Liver (tissue), 9 donors: Measurements from ENCODE around the gene TXNDC11. TPM values are rescaled to one million over a fixed set of nuclear protein-coding genes. Genes with fewer than 3 reads are reported as not detected.

Experiments used
- DNase-seq: peaks from one replicate; pipeline ENCODE4 v3.0.0-alpha.2; 2017; ENCODE audit warnings: low spot score
- H3K27ac ChIP-seq, 2 donors: one replicate each; pipeline ENCODE4 v1.7.0; 2013; ENCODE audit warnings: inconsistent platforms in 2 of 2, low read length in 2 of 2, control low read depth in 1 of 2, low read depth in 1 of 2, mild to moderate bottlenecking in 1 of 2
- H3K27me3 ChIP-seq, 4 donors: one replicate each; pipeline versions ENCODE4 v1.6.1 to v1.7.0; 2013; ENCODE audit warnings: low read length in 3 of 4, inconsistent platforms in 1 of 4, mild to moderate bottlenecking in 1 of 4, moderate library complexity in 1 of 4; ENCODE audit not compliant: control insufficient read depth in 4 of 4, insufficient read depth in 4 of 4
- H3K36me3 ChIP-seq, 4 donors: one replicate each; pipeline versions ENCODE4 v1.6.1 to v1.7.0; 2013; ENCODE audit warnings: low read length in 3 of 4, mild to moderate bottlenecking in 3 of 4, low read depth in 1 of 4, moderate library complexity in 1 of 4; ENCODE audit not compliant: control insufficient read depth in 4 of 4, insufficient read depth in 3 of 4
- H3K4me1 ChIP-seq, 4 donors: one replicate each; pipeline versions ENCODE4 v1.6.1 to v1.7.0; 2013; ENCODE audit warnings: low read length in 3 of 4, mild to moderate bottlenecking in 3 of 4, moderate library complexity in 1 of 4; ENCODE audit not compliant: control insufficient read depth in 4 of 4, insufficient read depth in 4 of 4
- H3K4me3 ChIP-seq, 3 donors: one replicate each; pipeline versions ENCODE4 v1.6.1 to v1.7.0; 2013; ENCODE audit warnings: low read length in 3 of 3, control low read depth in 1 of 3, low read depth in 1 of 3, mild to moderate bottlenecking in 1 of 3
- H3K9ac ChIP-seq, 2 donors: one replicate each; pipeline ENCODE4 v1.7.0; 2013; ENCODE audit warnings: low read length in 2 of 2, mild to moderate bottlenecking in 2 of 2, moderate library complexity in 2 of 2, control low read depth in 1 of 2, low read depth in 1 of 2
- H3K9me3 ChIP-seq, 4 donors: one replicate each; pipeline versions ENCODE4 v1.6.1 to v1.7.0; 2013; ENCODE audit warnings: low read length in 3 of 4; ENCODE audit not compliant: control insufficient read depth in 4 of 4
- ATF3 ChIP-seq: IDR thresholded peaks from 2 replicates; pipeline ENCODE4 v1.6.1; 2016; ENCODE audit warnings: antibody characterized with exemption
- CTCF ChIP-seq: fragments of 150-350 bp; IDR thresholded peaks from 2 replicates; pipeline ENCODE4 v1.5.1; 2017; ENCODE audit warnings: improper control_type of control experiment, low read depth, low read length; ENCODE audit not compliant: missing input control
- EGR1 ChIP-seq, 2 donors: IDR thresholded peaks; 2 replicates each; pipeline ENCODE4 v1.6.1; 2016 to 2018; ENCODE audit warnings: antibody characterized with exemption in 2 of 2, low read depth in 2 of 2
- FOXA1 ChIP-seq: IDR thresholded peaks from 2 replicates; pipeline ENCODE4 v1.6.1; 2016; ENCODE audit warnings: antibody characterized with exemption
- FOXA2 ChIP-seq: IDR thresholded peaks from 2 replicates; pipeline ENCODE4 v1.6.1; 2016; ENCODE audit warnings: antibody characterized with exemption
- GABPA ChIP-seq, 2 donors: IDR thresholded peaks in 1 of 2; conservative IDR thresholded peaks in 1 of 2; 2 replicates each; pipeline ENCODE4 v1.6.1; 2016; ENCODE audit warnings: antibody characterized with exemption in 2 of 2, mild to moderate bottlenecking in 1 of 2, moderate library complexity in 1 of 2
- HNF4A ChIP-seq, 2 donors: conservative IDR thresholded peaks; 2 replicates each; pipeline ENCODE4 v1.6.1; 2016; ENCODE audit warnings: antibody characterized with exemption in 2 of 2, mild to moderate bottlenecking in 2 of 2
- HNF4G ChIP-seq: IDR thresholded peaks from 2 replicates; pipeline ENCODE4 v1.6.1; 2016; ENCODE audit warnings: antibody characterized with exemption
- JUND ChIP-seq, 2 donors: IDR thresholded peaks; 2 replicates each; pipeline ENCODE4 v1.6.1; 2016; ENCODE audit warnings: antibody characterized with exemption in 2 of 2
- MAX ChIP-seq: IDR thresholded peaks from 2 replicates; pipeline ENCODE4 v1.6.1; 2016; ENCODE audit warnings: antibody characterized with exemption
- NR2F2 ChIP-seq: IDR thresholded peaks from 2 replicates; pipeline ENCODE4 v1.6.1; 2016; ENCODE audit warnings: antibody characterized with exemption
- RAD21 ChIP-seq, 2 donors: IDR thresholded peaks; 2 replicates each; pipeline ENCODE4 v1.6.1; 2016; ENCODE audit warnings: antibody characterized with exemption in 2 of 2, mild to moderate bottlenecking in 2 of 2
- REST ChIP-seq: IDR thresholded peaks from 2 replicates; pipeline ENCODE4 v1.6.1; 2016; ENCODE audit warnings: antibody characterized with exemption, mild to moderate bottlenecking
- RXRA ChIP-seq, 2 donors: IDR thresholded peaks; 2 replicates each; pipeline ENCODE4 v1.6.1; 2017 to 2018; ENCODE audit warnings: antibody characterized with exemption in 2 of 2, mild to moderate bottlenecking in 1 of 2
- SP1 ChIP-seq: IDR thresholded peaks from 2 replicates; pipeline ENCODE4 v1.6.1; 2018; ENCODE audit warnings: antibody characterized with exemption, mild to moderate bottlenecking
- TAF1 ChIP-seq: conservative IDR thresholded peaks from 2 replicates; pipeline ENCODE4 v1.6.1; 2016; ENCODE audit warnings: antibody characterized with exemption, mild to moderate bottlenecking
- YY1 ChIP-seq: IDR thresholded peaks from 2 replicates; pipeline ENCODE4 v1.6.1; 2016; ENCODE audit warnings: antibody characterized with exemption, mild to moderate bottlenecking
- ZBTB33 ChIP-seq: IDR thresholded peaks from 2 replicates; pipeline ENCODE4 v1.6.1; 2016; ENCODE audit warnings: antibody characterized with exemption
- WGBS: extraction: QIAGEN DNeasy Blood & Tissue Kit; methylation state at CpG from one replicate; pipeline ENCODE4 v1.1.7; 2013; 5-methylcytosine and 5-hydroxymethylcytosine counted together
- polyA plus RNA-seq, 2 donors: library from polyadenylated mRNA; stranded (reverse) in 1 of 2; unstranded in 1 of 2; fragments of 200-250 nt in 1 of 2; fragments of >200 nt in 1 of 2; fragmentation: Nextera tagmentation in 1 of 2; extraction: Ambion mirVana in 1 of 2; gene quantifications; one replicate each; pipeline versions ENCODE4 v1.2.1 to v1.2.3, GENCODE V29; 2013 to 2015
- total RNA-seq, 2 donors: library from RNA; depleted of rRNA; stranded (reverse); fragments of >200 nt; gene quantifications; one replicate each; pipeline ENCODE4 v1.2.3, GENCODE V29; 2014
- donor health status: healthy.
- donor health status: healthy.
- donor health status: healthy.
- donor health status: healthy.
- donor health status: healthy.

The TXNDC11 gene
- total and polyA plus RNA-seq, 4 donors = 26.4 to 63.5 (median 48.5) TPM

GRCh38 chr16:11692651-11693050, 50.0 kb downstream of the TXNDC11 start:
- Histone ChIP-seq H3K4me3 (no peak overlapping the region), H3K36me3 (peaks cover 18 to 65% (median 46%) of the 10 kb centered on the region in 4 donors), H3K9ac (no peak overlapping the region), H3K9me3 (no peaks in the 10 kb centered on the region), H3K4me1 (peaks cover 0 to 4% (median 0%) of the 10 kb centered on the region in 4 donors), H3K27me3 (no peaks in the 10 kb centered on the region), H3K27ac (no peak overlapping the region)
- 94% methylated on average over 6 of the region's 6 CpGs for WGBS
- TF ChIP-seq REST (no peak), RAD21 (IDR thresholded peaks at IDR 0.05) (no peak), SP1 (no peak), YY1 (no peak), TAF1 (no peak), CTCF (no peak), MAX (no peak), EGR1 (IDR thresholded peaks at IDR 0.05; ENCODE audit: low read depth in 2 of 2) (no peak), ATF3 (no peak), JUND (IDR thresholded peaks at IDR 0.05) (no peak), FOXA2 (no peak), ZBTB33 (no peak)
- DNase-seq = no peak

- no peak for DNase-seq
- H3K36me3 ChIP-seq = peaks cover 16 to 67% (median 46%) of the 10 kb centered on the region in 4 donors
- WGBS = 91% methylated on average over 8 of the region's 8 CpGs
- H3K4me1 ChIP-seq = peaks cover 0 to 4% (median 0%) of the 10 kb centered on the region in 4 donors
- H3K4me3 ChIP-seq = no peak overlapping the region
- H3K9me3 ChIP-seq = no peaks in the 10 kb centered on the region
- H3K27ac ChIP-seq = no peak overlapping the region
- no peaks in the 10 kb centered on the region for H3K27me3 ChIP-seq
- H3K9ac ChIP-seq = no peak overlapping the region
- TF ChIP-seq RXRA (IDR thresholded peaks at IDR 0.05) (no peak), YY1 (no peak), NR2F2 (no peak), SP1 (no peak), HNF4A (conservative IDR thresholded peaks at IDR 0.05) (no peak), RAD21 (IDR thresholded peaks at IDR 0.05) (no peak), ATF3 (no peak), EGR1 (IDR thresholded peaks at IDR 0.05; ENCODE audit: low read depth in 2 of 2) (no peak), TAF1 (no peak), MAX (no peak), CTCF (no peak), FOXA2 (no peak), JUND (IDR thresholded peaks at IDR 0.05) (no peak), GABPA (IDR thresholded peaks at IDR 0.05 in 1 of 2, conservative IDR thresholded peaks at IDR 0.05 in 1 of 2) (no peak), FOXA1 (no peak), HNF4G (no peak)
Measured at GRCh38 chr16:11692171-11692570, 50.5 kb downstream of the TXNDC11 start.
